HG02840 (cell line): ENCODE data around the gene RNF220.
"Not testable (repeated sequence)": the region's sequence is repeated elsewhere in the genome, so short reads cannot be mapped to it uniquely, and the experiment has no call there.

ENCODE experiments used
- ATAC-seq: cut with Tn5 transposase; IDR thresholded peaks from one replicate; pipeline ENCODE4 v1.9.1; 2021; ENCODE audit warnings: mild to moderate bottlenecking, moderate library complexity, moderate number of reproducible peaks; ENCODE audit not compliant: unreplicated experiment, low FRiP score

Gene RNF220

GRCh38 chr1:44646261-44647110, 241.4 kb downstream of the RNF220 start:
- no peak for ATAC-seq

- no peak for ATAC-seq
These were observed 242.8 kb downstream of the RNF220 start for GRCh38 chr1:44647896-44648295.

GRCh38 chr1:44648529-44649250, 243.6 kb downstream of the RNF220 start:
- ATAC-seq, result no peak

- ATAC-seq, result no peak
These were observed 244.7 kb downstream of the RNF220 start for GRCh38 chr1:44649788-44650158.

DNA sequence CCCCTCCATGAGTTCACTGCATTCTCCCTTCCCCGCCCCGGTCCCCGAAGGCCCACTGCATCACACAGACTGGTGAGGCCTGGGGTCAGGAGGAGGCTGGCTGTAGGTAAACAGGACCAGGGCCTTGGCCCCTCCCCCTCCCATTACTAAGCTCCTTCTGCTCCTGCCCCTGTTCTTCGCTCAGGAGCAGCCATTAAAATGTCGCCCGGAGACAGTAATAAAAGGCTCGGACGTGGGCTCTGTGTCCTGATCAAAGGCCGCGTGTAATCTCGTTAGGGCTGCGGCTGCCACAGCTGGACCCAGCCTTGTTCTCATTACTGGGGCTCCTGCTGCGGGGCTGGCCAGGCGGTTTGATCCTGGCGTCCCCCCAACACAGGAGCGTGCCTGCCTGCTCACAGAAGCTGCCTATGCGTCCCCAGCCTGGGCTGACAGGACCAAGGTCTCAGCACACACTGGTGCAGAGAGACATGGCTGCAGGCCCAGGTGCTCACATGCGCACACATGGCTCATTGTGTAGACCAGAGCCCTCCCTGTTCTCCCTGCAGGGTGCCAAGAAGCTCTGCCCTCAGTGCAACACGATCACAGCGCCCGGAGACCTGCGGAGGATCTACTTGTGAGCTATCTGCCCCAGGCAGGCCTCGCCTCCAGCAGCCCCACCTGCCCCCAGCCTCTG, 245.2 kb downstream of the RNF220 start:
- no peak for ATAC-seq

GRCh38 chr1:44651069-44651468, 246.0 kb downstream of the RNF220 start:
- ATAC-seq, result no peak

GRCh38 chr1:44652445-44653106, 247.5 kb downstream of the RNF220 start:
- no peak for ATAC-seq

- ATAC-seq, result no peak
These were observed 248.3 kb downstream of the RNF220 start for GRCh38 chr1:44653107-44653964.

- no peak for ATAC-seq
These were observed 249.6 kb downstream of the RNF220 start for GRCh38 chr1:44654621-44655187.

GRCh38 chr1:44655609-44656008, 250.6 kb downstream of the RNF220 start:
- ATAC-seq, result no peak

DNA sequence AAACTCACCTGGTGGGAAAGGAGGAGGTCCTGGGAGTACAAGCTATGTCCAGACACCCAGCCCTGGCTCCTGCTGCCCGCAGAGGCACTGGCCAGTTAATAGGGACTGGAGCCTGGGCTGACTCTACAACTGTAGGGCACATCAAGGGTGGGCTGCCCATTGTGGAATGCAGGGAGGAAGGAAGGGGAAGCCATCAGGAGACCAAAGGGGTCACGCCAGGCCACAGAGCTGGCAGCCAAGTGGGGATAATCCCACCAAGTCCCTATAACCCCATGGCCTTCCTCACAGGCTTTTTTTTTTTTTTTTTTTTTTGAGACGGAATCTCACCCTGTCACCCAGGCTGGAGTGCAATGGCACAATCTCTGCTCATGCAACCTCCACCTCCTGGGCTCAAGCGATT, 254.5 kb downstream of the RNF220 start:
- no peak for ATAC-seq

DNA sequence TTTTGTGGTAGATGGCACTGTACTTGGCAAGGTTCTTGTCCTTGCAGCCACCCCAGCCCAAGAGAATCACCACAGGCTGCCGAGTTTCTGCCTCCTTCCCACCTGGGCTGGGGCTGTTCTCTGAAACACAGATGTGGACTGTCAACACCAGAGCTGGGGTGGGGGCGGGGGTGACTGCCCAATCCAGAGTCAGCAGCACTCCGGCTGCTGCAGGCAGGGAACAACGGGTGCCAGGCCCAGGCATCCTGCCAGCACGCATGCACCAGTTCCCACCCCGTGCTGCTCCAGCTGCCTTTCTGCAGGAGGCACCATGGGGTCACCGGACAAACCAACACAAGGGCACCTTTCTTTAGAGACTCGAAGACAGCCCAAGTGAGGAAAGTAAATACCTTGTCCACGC, 255.1 kb downstream of the RNF220 start:
- ATAC-seq, result no peak

GRCh38 chr1:44661781-44662682, 257.0 kb downstream of the RNF220 start:
- no peak for ATAC-seq

DNA sequence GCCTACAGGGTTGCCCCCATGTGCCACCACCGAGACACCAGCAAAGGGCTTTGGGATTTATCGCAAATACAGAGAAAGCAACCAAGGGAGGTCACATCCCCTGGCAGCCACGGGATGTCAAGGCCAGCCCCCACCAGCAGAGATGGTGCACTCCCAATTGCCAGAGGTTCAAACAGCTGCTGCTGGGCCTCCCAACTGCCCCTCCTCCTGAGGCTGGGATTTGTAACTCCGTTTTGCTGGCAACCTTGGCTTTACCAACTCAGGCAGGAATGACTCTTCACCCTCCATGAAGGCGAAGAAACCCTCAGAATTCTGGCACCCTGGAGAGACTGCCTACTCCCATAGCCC, 257.6 kb downstream of the RNF220 start:
- ATAC-seq, result no peak

- ATAC-seq, result no peak
These were observed 258.4 kb downstream of the RNF220 start for GRCh38 chr1:44663417-44663816.

DNA sequence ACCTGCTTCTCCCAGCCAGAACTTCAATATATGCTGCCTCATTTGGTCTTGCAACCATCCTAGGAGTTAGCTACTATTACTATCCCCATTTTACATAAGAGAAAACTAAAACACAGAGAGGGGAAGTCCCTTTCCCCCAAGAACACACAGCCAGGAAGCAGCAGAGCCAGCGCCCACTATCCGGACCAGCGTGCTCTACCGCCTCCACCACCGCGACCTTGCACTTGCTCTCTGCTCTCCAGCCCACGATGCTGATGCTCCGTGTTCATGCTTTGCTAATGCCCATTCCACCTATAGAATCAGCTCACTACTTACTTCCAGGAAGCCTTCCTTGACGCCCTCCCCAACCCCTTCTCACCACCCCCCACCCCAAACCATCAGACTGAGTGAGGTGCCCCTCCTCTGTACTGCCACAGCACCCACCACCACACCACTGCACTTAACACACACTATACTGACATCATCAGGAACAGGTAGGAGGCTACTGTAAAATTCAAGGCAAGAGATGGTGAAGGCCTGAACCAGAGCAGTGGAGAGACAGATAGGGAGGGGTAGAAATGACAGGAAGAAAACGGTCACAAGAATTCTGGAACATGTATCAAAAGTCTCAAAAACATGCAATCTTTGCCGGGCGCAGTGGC, 259.8 kb downstream of the RNF220 start:
- no peak for ATAC-seq

GRCh38 chr1:44666719-44667118, 261.7 kb downstream of the RNF220 start:
- ATAC-seq, result not testable (repeated sequence)
